ENCODE measurements around the gene ZIC5.

- no peak for TF ChIP-seq POLR2A (IDR thresholded peaks at IDR 0.05)
- TF ChIP-seq POLR2AphosphoS5 (IDR thresholded peaks at IDR 0.05): no peak
- no peak for TF ChIP-seq CTCF (IDR thresholded peaks at IDR 0.05)
- no peak for TF ChIP-seq EP300 (IDR thresholded peaks at IDR 0.05)
These were observed 11.3 kb upstream of the ZIC5 start for GRCh38 chr13:99982731-99983498.
